Measurements from ENCODE around the gene CHST15.

CHST15 gene

GRCh38 chr10:124041675-124042445 lies 51.5 kb downstream of the CHST15 start:
- Histone ChIP-seq H3K4me3 (ENCODE audit: low read length) (no peak overlapping the region), H3F3A (ENCODE audit: control insufficient read depth, insufficient read depth) (peaks cover 4% of the 10 kb centered on the region), H3K79me2 (ENCODE audit: control insufficient read depth, low read length) (peaks cover 26% of the 10 kb centered on the region), H4K20me1 (ENCODE audit: control insufficient read depth, insufficient read depth, low read depth, low read length) (no peaks in the 10 kb centered on the region), H3K36me3 (ENCODE audit: control insufficient read depth, low read length) (peaks cover 80% of the 10 kb centered on the region), H3K27ac (ENCODE audit: low read depth, low read length) (no peak overlapping the region), H3K4me1 (ENCODE audit: control insufficient read depth, low read length) (peaks cover 40% of the 10 kb centered on the region), H3K9me2 (replicated peaks; ENCODE audit: control insufficient read depth, low read length) (no peaks in the 10 kb centered on the region), H3K9me3 (ENCODE audit: control insufficient read depth, insufficient read depth, low read length) (no peaks in the 10 kb centered on the region), H3K27me3 (ENCODE audit: control insufficient read depth, low read length) (no peaks in the 10 kb centered on the region), H3K4me2 (ENCODE audit: low read length) (no peak overlapping the region)
- no peak for TF ChIP-seq EZH2phosphoT487 (IDR thresholded peaks at IDR 0.05; ENCODE audit: borderline replicate concordance, low read length)
- no peak for TF ChIP-seq CTCF (IDR thresholded peaks at IDR 0.05; ENCODE audit: low read depth, low read length, poor library complexity, severe bottlenecking)

- TF ChIP-seq CTCF (IDR thresholded peaks at IDR 0.05; ENCODE audit: low read depth, low read length, poor library complexity, severe bottlenecking) (no peak), EZH2phosphoT487 (IDR thresholded peaks at IDR 0.05; ENCODE audit: borderline replicate concordance, low read length) (no peak)
- Histone ChIP-seq H3K9me3 (ENCODE audit: control insufficient read depth, insufficient read depth, low read length) (no peaks in the 10 kb centered on the region), H3K36me3 (ENCODE audit: control insufficient read depth, low read length) (peaks cover 84% of the 10 kb centered on the region), H4K20me1 (ENCODE audit: control insufficient read depth, insufficient read depth, low read depth, low read length) (no peaks in the 10 kb centered on the region), H3K27ac (ENCODE audit: low read depth, low read length) (no peak overlapping the region), H3K9me2 (replicated peaks; ENCODE audit: control insufficient read depth, low read length) (no peaks in the 10 kb centered on the region), H3K27me3 (ENCODE audit: control insufficient read depth, low read length) (no peaks in the 10 kb centered on the region), H3K4me3 (ENCODE audit: low read length) (no peak overlapping the region), H3K79me2 (ENCODE audit: control insufficient read depth, low read length) (peaks cover 15% of the 10 kb centered on the region), H3K4me1 (ENCODE audit: control insufficient read depth, low read length) (peaks cover 50% of the 10 kb centered on the region), H3K4me2 (ENCODE audit: low read length) (no peak overlapping the region), H3F3A (ENCODE audit: control insufficient read depth, insufficient read depth) (peaks cover 5% of the 10 kb centered on the region)
Measured at GRCh38 chr10:124040451-124041188, 52.8 kb downstream of the CHST15 start.

- Histone ChIP-seq H3K9me2 (replicated peaks; ENCODE audit: control insufficient read depth, low read length) (no peaks in the 10 kb centered on the region), H3K27ac (ENCODE audit: low read depth, low read length) (no peak overlapping the region), H4K20me1 (ENCODE audit: control insufficient read depth, insufficient read depth, low read depth, low read length) (no peaks in the 10 kb centered on the region), H3K4me2 (ENCODE audit: low read length) (no peak overlapping the region), H3K4me3 (ENCODE audit: low read length) (no peak overlapping the region), H3K27me3 (ENCODE audit: control insufficient read depth, low read length) (no peaks in the 10 kb centered on the region), H3K79me2 (ENCODE audit: control insufficient read depth, low read length) (peaks cover 8% of the 10 kb centered on the region), H3K36me3 (ENCODE audit: control insufficient read depth, low read length) (peaks cover 78% of the 10 kb centered on the region), H3F3A (ENCODE audit: control insufficient read depth, insufficient read depth) (peaks cover 6% of the 10 kb centered on the region), H3K4me1 (ENCODE audit: control insufficient read depth, low read length) (peaks cover 55% of the 10 kb centered on the region), H3K9me3 (ENCODE audit: control insufficient read depth, insufficient read depth, low read length) (no peaks in the 10 kb centered on the region)
- TF ChIP-seq EZH2phosphoT487 (IDR thresholded peaks at IDR 0.05; ENCODE audit: borderline replicate concordance, low read length) (no peak), CTCF (IDR thresholded peaks at IDR 0.05; ENCODE audit: low read depth, low read length, poor library complexity, severe bottlenecking) (no peak)
Measured at GRCh38 chr10:124039483-124040013, 53.9 kb downstream of the CHST15 start.
